ENCODE results near the gene ELK3.

The ELK3 gene

DNA sequence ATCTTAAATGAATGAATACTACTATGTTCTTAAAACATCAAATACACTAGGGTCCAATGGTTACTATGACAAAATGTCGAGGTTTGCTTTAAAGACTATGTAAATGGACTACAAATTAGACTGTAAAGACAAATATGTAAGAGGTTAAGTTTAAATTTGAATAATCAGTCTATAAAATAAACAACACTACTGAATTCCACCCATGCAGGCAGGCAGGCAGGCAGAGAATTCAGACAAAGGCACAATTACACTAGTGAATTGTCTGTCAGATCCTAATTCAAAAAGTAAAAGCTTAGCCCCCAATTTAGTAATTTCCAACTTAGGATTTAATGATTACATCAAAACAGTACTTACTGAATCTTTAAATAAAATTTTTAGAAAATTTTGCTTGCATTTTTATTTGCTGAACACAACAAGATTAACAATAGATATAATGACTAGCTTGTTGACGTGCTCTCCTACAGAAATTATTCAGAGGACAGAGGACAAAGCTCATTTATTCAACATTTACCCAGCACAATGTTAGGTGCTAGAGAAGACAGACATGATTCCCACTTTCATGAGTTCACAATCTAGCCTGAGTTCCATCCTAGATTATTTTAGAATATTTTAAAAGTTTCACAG lies 108.6 kb downstream of the ELK3 start:
- no peaks in the 10 kb centered on the region for H4K20me1 ChIP-seq (ENCODE audit: insufficient read depth, low read length, poor library complexity, severe bottlenecking)
- H3K9me3 ChIP-seq (ENCODE audit: insufficient read depth, low read depth, low read length): no peaks in the 10 kb centered on the region
- H3K79me2 ChIP-seq (ENCODE audit: insufficient read depth, low read length): peaks cover 8% of the 10 kb centered on the region; the same call in 1 of the 2 replicates
- H3K36me3 ChIP-seq (ENCODE audit: insufficient read depth, low read length): peaks cover 14% of the 10 kb centered on the region
- H3K27me3 ChIP-seq (ENCODE audit: insufficient read depth, low read length, poor library complexity, severe bottlenecking): no peaks in the 10 kb centered on the region
- H3K9ac ChIP-seq (ENCODE audit: low read depth, low read length, poor library complexity, severe bottlenecking): no peak overlapping the region
- H3K4me3 ChIP-seq (ENCODE audit: low read length, poor library complexity, severe bottlenecking): no peak overlapping the region
- no peaks in the 10 kb centered on the region for H3K9me2 ChIP-seq (replicated peaks; ENCODE audit: low read depth, low read length)
- TF ChIP-seq, protein P1, sequence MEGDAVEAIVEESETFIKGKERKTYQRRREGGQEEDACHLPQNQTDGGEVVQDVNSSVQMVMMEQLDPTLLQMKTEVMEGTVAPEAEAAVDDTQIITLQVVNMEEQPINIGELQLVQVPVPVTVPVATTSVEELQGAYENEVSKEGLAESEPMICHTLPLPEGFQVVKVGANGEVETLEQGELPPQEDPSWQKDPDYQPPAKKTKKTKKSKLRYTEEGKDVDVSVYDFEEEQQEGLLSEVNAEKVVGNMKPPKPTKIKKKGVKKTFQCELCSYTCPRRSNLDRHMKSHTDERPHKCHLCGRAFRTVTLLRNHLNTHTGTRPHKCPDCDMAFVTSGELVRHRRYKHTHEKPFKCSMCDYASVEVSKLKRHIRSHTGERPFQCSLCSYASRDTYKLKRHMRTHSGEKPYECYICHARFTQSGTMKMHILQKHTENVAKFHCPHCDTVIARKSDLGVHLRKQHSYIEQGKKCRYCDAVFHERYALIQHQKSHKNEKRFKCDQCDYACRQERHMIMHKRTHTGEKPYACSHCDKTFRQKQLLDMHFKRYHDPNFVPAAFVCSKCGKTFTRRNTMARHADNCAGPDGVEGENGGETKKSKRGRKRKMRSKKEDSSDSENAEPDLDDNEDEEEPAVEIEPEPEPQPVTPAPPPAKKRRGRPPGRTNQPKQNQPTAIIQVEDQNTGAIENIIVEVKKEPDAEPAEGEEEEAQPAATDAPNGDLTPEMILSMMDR (conservative IDR thresholded peaks at IDR 0.05; ENCODE audit: low read length): no peak
- no peak for TF ChIP-seq EZH2phosphoT487 (IDR thresholded peaks at IDR 0.05; ENCODE audit: borderline replicate concordance)
- no peaks in the 10 kb centered on the region for H3K4me1 ChIP-seq (ENCODE audit: insufficient read depth, low read length, poor library complexity, severe bottlenecking)
- no peak overlapping the region for H2AFZ ChIP-seq (ENCODE audit: low read length)
- H3F3A ChIP-seq (ENCODE audit: low read depth): no peaks in the 10 kb centered on the region
- no peak overlapping the region for H3K4me2 ChIP-seq (ENCODE audit: low read depth, low read length, poor library complexity, severe bottlenecking)

DNA sequence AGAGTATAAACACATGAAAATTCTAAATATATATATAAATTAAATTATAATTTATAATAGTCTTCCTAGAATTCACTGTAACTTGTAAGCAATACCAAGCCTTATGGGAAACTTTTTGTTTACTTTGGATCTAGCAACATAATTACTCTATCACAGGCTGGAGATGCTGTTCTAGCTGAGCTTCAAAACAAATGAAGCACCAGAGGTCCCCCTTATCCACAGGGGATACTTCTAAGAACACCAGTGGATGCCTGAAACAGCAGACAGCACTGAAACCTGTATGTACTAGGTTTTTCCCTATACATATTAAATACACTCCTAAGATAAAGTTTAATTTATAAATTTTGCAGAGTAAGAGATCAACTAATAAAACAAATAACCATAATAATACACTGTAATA lies 109.5 kb downstream of the ELK3 start:
- Histone ChIP-seq H3K4me2 (ENCODE audit: low read depth, low read length, poor library complexity, severe bottlenecking) (no peak overlapping the region), H3K4me1 (ENCODE audit: insufficient read depth, low read length, poor library complexity, severe bottlenecking) (no peaks in the 10 kb centered on the region), H3K9me3 (ENCODE audit: insufficient read depth, low read depth, low read length) (no peaks in the 10 kb centered on the region), H3K79me2 (ENCODE audit: insufficient read depth, low read length) (peaks cover 9% of the 10 kb centered on the region; the same call in 1 of the 2 replicates), H4K20me1 (ENCODE audit: insufficient read depth, low read length, poor library complexity, severe bottlenecking) (no peaks in the 10 kb centered on the region), H3K36me3 (ENCODE audit: insufficient read depth, low read length) (peaks cover 11% of the 10 kb centered on the region), H3K4me3 (ENCODE audit: low read length, poor library complexity, severe bottlenecking) (no peak overlapping the region), H3K9me2 (replicated peaks; ENCODE audit: low read depth, low read length) (no peaks in the 10 kb centered on the region), H3K9ac (ENCODE audit: low read depth, low read length, poor library complexity, severe bottlenecking) (no peak overlapping the region), H3K27me3 (ENCODE audit: insufficient read depth, low read length, poor library complexity, severe bottlenecking) (no peaks in the 10 kb centered on the region), H2AFZ (ENCODE audit: low read length) (no peak overlapping the region), H3F3A (ENCODE audit: low read depth) (no peaks in the 10 kb centered on the region)
- TF ChIP-seq EZH2phosphoT487 (IDR thresholded peaks at IDR 0.05; ENCODE audit: borderline replicate concordance): no peak
- TF ChIP-seq, protein P1 (conservative IDR thresholded peaks at IDR 0.05; ENCODE audit: low read length): no peak

DNA sequence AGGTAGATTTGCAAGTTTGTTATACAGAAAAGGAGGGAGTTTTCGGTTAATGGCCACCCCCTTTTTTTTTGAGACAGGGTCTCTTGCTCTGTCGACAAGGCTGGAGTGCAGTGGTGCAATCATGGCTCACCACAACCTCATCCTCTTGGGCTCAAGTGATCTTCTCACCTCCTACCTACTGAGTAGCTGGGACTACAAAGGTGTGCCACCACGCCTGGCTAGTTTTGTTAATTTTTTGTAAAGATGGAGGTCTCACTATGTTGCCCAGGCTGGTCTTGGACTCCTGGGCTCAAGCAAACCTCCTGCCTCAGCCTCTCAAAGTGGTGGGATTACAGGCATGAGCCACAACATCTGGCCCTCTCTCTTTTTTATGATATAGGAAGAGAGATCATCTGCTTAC lies 111.5 kb downstream of the ELK3 start:
- H2AFZ ChIP-seq (ENCODE audit: low read length): no peak overlapping the region
- H3F3A ChIP-seq (ENCODE audit: low read depth): no peaks in the 10 kb centered on the region
- H3K79me2 ChIP-seq (ENCODE audit: insufficient read depth, low read length): peaks cover 9% of the 10 kb centered on the region; the same call in 1 of the 2 replicates
- H3K4me2 ChIP-seq (ENCODE audit: low read depth, low read length, poor library complexity, severe bottlenecking): no peak overlapping the region
- no peaks in the 10 kb centered on the region for H3K4me1 ChIP-seq (ENCODE audit: insufficient read depth, low read length, poor library complexity, severe bottlenecking)
- peaks cover 9% of the 10 kb centered on the region for H3K36me3 ChIP-seq (ENCODE audit: insufficient read depth, low read length)
- H3K9me2 ChIP-seq (replicated peaks; ENCODE audit: low read depth, low read length): no peaks in the 10 kb centered on the region
- H4K20me1 ChIP-seq (ENCODE audit: insufficient read depth, low read length, poor library complexity, severe bottlenecking): no peaks in the 10 kb centered on the region
- no peak overlapping the region for H3K4me3 ChIP-seq (ENCODE audit: low read length, poor library complexity, severe bottlenecking)
- TF ChIP-seq, protein P1 (conservative IDR thresholded peaks at IDR 0.05; ENCODE audit: low read length): no peak
- TF ChIP-seq EZH2phosphoT487 (IDR thresholded peaks at IDR 0.05; ENCODE audit: borderline replicate concordance): no peak
- no peaks in the 10 kb centered on the region for H3K27me3 ChIP-seq (ENCODE audit: insufficient read depth, low read length, poor library complexity, severe bottlenecking)
- no peak overlapping the region for H3K9ac ChIP-seq (ENCODE audit: low read depth, low read length, poor library complexity, severe bottlenecking)
- no peaks in the 10 kb centered on the region for H3K9me3 ChIP-seq (ENCODE audit: insufficient read depth, low read depth, low read length)

Measured in Loucy (cell line).